GM18867 (cell line): Measurements from ENCODE around the gene ZBP1.

Experiments used
- ATAC-seq: cut with Tn5 transposase; IDR thresholded peaks from one replicate; pipeline ENCODE4 v1.9.1; 2021; ENCODE audit warnings: mild to moderate bottlenecking, moderate library complexity; ENCODE audit not compliant: unreplicated experiment

The ZBP1 gene

DNA sequence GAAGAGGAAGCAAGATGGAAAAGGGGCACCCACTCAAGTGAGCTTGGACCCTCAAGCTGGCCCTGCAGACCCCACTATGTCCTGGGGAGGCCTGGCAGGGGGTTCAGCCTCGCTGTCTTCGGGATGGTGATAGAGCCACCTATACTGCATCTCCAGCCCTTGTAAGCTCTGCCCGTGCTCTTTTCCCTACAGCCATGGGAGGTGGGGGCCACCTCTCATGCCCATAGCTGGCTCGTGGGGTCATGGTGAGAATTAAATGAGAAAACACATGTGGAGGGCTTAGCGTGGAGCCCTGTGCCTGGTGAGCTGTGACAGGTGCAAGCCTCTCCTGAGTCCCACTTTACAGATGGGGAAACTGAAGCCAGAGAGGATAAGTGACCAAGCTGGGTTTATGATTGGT lies 31.6 kb downstream of the ZBP1 start:
- ATAC-seq: no peak

DNA sequence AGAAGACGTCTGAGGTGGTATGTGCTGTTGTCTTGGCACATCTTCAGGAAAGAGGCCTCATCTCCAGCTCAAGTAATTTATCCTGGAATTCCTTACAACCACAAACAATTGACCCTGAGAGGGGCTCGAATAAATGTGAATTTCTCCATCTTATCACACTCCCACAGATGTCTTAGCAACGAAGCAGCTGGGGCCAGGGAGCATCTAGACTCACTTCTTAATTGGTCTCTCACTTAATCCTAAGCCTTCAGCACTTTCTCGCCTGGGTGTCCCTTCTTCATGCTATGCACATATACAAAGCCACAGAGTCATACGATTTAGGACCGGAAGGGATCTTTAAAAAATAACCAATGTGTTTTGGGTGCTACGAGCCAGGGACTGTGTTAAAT lies 32.2 kb downstream of the ZBP1 start:
- ATAC-seq: no peak

DNA sequence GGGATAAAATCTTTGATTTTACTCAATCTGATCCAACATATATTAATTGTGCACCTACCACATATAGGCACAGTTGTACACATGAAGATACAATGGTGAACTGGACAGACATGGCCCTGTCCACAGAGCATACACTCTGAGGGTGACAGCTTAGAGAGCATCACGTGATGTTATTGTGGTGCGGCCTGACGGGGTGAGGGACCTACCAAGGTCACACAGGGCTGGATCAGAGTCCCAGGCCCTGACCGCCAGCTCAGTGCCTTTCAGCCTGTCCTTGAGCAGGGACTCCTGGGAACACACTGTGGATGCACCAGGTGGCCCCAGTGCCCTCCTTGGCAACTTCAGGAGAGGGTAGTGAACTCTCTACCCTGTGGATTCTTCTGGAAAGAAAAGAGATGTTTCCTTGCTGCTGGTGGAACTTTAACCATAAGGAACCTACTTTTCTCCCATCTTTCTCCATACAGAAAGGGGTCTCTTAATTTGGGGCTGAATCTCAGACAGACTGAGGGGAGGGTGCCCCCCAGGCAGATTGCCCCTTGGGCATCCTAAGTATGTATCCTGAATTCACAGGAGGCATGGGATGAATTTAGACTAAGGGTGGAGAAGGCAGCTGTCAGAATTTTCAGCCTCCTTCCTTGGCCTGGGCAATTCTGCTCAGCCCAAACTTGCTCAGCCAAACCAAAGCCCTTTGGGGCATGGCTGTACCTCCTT lies 32.8 kb downstream of the ZBP1 start:
- no peak for ATAC-seq

DNA sequence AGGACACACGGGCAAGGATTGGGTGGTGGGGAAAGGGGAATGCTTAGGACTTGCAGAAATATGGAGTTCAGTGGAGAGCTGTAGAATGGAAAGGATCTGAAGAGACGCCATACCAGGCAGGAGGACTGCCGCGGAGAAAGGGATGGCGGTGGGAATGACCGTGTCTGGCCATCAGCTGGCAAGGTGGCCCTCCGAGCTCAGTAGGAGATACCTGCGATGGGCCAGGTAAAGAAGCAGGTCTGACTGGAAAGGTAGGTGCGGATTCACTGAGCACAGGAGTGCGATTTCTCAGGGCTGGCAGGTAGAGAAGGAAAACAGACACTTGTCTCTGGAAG lies 33.3 kb downstream of the ZBP1 start:
- no peak for ATAC-seq

DNA sequence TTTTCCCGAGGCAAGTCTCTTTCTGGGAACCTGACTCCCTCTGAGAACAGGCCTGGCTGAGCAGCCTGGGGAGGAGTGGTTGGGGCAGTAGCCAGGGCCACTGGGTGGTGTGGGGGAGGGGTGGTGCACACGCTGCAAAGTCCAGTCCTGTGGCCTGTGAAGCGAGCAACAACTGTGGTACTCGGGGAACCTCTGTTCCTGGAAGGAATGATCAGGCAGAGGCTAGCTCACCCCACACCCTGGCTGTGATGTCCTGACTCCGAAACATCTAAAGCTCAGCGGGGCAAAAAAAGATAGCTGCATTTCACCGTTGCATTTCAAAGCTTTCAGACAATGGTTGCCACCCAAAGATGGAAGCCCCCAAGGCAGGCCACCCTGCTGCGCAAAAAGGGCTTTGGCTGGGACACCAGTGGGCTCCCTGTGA lies 33.8 kb downstream of the ZBP1 start:
- no peak for ATAC-seq

DNA sequence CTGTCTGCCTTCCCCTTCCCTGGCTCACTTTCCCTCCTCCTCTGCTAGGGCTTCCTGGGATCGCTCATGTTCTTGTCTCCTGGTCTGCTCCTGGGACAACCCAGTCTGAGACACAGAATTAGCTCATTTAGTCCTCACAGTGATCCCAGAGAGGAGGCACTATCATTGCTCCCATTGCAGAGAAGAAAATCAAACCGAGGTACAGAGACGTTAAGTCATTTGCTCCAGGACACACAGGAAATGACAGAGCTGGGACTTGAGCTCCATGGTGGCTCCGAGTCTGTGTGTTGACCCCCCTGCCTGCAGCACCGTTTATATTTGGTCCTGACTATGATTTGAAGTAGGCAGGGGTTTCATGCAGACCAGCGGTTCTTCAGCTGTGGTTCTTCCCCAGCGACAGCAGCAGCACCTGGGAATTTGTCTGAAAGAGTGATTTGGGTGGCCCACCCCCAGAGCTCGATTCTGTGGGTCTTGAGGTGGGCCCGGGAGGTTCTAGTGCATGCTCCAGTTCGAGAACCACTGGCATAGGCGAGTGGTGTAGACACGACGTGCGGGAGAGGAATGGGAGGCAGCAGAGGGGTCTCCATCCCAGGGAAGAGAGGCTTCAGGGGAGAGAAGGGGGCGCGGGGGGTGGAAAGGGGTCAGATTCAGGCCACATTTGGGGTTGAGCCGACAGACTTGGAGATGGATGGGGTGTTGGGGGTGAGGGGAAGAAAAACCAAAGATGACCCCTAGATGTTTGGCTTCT lies 34.6 kb downstream of the ZBP1 start:
- no peak for ATAC-seq

DNA sequence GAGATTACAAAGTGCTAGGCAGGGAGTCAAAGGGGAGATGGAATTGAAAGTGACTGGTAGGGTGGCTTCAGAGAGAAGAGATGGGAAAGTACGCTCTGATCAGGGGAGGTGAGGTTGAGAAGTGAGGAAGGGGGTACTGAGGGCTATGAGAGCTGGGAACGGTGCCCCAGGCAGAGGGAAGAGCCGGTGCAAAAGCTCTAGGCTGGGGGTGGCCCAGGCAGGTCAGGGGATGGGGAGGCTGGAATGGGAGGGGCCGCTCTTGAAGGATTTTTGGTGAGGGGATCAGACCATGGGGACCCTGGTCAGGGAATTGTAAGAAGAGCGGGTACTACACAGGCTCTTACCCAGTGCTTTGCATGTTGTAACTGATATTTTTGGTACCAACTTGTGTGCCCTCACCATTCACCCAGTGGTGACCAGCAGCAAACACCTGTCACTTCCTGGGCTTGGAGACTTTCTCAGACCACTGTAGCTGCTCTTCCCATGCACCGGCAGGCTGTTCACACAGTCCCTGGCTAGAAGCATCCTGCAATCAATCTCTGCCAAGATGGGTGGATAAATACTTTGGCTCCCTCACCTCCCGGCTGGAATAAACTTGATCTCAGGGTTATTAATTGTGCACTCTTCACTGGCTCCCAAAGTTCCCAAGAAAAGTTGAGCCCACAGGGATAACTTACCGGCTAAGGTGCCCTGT lies 35.3 kb downstream of the ZBP1 start:
- ATAC-seq: no peak

DNA sequence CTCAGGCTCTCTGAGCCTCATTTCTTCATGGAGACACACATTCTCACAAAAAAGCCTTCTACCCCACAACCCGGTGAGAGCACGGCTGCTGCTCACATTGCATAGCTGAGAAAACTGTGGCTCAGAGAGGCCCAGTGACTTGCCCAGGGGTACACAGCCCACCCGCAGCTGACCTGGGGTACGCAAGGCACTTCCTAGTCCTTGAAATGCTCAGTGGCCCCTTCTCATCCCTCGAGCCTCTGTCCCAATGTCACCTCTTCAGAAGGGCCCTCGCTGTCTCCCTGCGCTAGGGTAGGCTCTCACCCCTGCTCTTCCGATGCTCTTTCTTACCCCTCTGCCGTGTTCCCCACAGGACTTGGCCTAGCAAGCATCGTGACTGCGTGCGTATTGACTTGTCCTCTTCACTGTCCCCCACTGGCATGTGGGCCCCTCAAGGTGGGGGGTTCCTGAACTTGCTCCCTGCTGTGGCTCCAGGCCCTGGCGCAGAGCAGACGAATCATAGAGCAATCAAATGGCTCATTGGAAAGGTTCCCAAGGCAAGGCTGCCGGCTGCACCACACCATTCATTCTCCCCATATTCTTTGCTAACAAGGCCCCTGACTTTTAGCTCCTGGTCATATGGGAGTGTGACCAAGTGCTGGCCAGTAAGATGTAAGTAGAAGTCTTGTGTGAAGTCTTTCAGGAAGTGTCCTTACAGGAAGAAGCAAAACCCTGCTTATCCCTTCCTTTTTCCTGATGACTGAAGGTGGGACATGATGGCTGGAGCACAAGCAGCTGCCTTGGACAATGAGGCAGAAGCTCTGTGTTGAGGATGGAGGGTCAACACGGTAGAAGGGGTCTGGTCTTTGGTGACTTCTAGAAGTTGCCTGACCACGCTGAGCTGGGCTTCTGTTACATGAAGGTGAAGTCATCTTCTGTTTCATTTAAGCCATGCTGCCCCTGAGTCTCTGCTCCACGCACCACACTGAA lies 36.7 kb downstream of the ZBP1 start:
- ATAC-seq: no peak

DNA sequence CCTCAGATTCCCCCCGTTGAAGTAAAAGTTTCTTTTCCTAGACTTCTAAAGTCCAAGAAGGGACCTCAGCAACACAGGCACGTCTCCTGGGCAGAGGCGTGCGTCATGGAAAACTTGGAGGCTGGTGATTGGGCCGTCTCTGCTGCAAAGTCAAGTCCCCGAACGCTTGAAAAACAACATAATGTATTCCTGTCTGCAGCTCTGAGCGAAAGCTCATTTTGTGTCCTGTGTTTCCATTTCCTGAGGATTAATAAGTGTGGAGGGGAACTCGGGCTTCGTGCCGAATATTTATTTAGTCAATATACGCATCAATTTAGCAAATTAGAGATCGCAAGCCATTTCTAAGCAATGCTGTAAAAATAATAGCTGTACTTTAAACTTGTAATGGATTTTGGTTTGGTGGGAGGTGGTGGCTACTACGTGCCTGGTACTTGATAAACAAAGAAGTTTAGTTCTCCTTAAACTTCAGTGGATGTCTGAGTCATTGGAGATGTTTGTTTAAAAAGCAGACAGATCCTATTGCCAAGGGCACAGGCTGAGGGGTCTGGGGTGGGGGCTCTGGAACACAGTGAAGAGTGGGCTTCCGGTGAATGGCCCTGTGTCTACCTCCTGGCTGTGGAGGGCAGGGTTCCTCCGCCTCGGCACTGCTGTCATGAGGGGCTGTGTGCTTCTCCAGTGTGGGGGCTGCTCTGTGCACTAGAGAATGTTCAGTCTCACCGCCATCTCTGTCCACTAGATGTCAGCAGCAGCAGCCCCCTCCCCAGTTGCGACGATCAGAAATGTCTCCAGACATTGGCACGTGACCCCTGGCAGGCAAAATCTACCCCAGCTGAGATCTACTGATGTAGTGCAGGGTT lies 37.6 kb downstream of the ZBP1 start:
- ATAC-seq: no peak

DNA sequence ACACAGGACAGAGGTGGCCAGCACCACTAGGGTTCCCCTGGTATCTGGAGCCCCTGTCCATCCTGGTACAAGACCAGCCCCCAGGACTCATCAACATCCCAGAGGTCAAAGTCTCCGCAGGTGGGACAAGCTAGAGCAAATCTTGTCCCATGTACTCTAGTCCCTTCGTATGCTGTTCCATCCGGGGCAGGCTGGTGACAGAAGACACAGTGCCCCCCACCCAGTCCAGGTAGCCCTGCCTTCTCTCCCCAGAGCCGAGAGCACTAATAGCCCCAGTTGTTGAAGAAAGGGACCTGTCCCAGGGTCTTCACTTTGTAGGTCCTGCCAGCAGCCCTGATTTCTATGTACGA lies 38.2 kb downstream of the ZBP1 start:
- no peak for ATAC-seq

DNA sequence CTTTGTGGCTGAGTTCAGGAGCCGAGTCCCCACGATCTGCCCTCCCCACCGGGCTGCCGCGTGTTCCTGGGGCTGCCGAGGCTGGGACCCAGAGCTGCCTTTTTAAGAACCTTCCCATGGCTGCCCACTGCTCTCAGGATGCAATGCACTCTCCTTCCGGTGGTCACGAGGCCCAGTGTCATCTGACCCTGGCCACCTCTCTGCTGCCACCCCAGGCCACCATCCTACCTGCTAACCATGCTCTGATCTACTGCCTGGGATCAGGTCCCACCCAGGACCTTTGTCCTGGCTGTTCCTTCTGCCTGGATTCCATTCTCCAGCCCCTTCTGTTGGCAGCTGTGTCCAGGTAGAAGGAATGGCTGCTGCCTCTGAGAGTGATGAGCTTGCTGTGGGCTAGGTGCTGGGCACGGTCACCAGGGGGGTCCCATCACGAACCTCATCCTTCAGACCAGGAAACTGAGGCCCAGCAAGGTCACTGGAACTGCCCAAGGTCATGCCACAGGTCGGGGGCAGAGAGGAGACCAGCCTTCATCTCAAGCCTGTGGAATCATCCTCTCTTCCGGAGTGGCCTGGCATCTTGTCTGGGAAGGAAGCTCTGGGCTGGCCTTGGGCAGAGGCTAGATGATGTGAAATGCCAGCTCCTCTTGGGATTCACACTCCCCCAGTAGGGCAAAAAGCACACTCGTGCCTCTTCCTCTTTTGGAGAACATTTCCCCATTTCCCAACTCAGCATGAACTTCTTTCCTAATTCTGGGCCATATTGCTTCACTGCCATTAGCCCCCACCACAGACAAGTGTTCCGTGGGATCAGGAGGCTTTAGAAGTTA lies 38.8 kb downstream of the ZBP1 start:
- no peak for ATAC-seq

DNA sequence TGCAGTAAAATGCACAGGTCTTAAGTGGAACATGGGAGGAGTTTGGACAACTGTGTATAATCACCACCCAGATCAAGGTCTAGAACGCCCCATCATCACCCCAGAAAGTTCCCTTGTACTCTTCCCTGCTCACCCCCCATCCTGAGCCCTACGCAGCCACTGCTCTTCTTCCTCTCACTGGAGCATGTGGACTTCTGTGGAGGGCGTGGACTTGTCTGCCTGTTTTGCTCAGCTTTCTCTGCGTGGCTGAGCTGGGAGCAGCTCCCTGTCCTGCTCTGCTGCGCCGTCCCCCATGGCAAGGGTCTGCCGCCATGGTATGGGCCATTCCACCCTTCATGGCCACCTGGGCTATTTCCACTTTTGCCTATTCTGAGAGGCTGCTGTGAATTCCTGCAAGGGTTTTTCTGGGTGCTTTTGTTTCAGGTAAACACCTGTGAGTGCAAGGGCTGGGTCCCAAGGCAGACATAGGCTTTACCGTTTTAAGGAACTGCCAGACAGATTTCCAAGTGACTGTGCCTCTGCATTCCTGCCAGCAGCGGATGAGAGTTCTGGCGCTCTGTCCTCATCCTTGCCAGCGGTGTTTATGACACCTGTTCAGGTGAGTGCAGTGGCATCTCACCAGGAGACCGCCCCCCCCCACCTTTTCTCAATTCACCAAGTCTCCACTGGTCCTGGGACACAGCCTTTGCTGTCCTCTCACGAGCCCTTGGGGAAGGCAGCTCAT lies 39.6 kb downstream of the ZBP1 start:
- ATAC-seq: no peak

DNA sequence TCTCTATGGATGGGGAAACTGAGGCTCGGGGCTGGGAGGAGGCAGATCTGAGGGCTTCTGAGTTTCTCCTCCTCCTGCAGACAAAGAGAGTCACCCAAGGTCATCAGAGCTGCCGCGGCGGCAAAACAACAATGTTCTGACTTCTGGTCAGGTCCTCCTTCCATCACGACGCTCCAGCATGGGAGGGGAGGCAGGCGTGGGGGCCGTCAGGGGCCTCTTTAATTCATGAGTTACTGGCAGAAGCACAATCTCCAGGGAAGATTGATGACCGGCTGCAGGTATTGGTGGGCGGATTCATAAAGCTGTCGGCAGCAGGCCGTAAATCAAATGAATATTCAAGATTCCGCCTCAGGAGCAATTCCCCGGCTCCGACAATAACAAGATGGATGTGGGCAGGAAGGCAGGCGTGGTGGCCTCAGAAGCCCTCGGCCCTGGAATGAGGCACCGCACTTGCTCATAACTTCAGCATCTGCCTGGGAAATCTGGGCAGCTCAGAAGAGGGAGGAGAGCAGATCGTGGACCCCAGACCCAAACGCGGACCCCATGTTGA lies 40.3 kb downstream of the ZBP1 start:
- ATAC-seq: no peak

DNA sequence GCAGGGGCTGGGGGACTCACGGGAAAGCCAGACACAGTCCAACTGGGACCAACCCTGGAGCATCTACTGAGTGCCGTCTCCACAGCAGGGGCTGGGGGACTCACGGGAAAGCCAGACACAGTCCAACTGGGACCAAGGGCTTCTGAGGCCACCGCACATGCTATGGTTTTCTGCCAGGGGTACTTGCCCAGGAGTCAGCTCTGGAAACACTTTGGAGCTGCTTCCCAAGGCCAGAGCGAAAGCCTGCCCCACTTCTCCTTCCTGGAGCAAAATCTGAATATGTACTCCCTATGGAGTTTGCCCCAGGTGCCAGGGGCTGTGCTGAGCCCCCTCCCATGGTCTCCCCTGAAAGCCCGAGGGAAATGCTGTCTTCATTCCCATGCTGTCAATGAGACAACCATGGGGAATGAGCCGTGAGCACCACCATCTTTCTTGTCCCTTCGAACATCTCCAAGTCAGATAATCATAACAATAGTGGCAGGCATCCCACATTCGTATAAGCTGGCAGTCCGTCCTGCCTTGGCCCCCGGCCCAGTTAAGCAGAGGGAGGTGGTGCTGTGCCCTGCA lies 40.8 kb downstream of the ZBP1 start:
- no peak for ATAC-seq

DNA sequence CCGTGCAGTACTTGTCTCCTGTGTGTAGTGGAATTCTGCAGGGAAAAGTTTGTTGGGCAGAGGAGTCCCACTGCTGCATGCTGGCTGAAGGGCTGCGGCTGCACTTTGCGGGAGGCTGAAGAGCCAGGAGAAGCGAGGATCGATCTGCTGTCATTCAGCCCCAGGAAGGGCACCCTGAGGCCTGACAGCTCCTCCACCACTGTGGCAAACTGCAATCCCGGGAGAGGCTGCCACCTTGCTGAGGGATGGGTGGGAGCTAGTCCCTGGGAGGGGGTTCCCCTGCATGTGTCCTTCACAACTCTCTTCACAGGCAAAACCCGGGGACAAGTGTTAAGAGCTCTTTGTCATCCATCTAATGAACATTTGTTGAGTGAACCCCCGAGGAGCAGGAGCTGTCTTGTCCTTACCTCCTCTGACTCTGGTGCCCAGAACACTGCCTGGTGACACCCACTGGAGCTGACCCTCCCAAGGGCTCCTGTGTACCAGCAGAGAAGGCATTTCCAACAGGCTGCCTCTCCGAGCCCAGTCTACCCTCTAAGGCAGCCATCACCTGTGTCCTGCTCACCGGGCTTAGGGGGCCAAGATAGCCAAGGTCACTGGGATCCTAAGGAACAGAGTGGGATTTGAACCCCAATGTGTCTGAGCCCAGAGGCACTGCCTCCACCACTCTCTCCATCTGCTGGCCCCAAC lies 41.6 kb downstream of the ZBP1 start:
- ATAC-seq: no peak

DNA sequence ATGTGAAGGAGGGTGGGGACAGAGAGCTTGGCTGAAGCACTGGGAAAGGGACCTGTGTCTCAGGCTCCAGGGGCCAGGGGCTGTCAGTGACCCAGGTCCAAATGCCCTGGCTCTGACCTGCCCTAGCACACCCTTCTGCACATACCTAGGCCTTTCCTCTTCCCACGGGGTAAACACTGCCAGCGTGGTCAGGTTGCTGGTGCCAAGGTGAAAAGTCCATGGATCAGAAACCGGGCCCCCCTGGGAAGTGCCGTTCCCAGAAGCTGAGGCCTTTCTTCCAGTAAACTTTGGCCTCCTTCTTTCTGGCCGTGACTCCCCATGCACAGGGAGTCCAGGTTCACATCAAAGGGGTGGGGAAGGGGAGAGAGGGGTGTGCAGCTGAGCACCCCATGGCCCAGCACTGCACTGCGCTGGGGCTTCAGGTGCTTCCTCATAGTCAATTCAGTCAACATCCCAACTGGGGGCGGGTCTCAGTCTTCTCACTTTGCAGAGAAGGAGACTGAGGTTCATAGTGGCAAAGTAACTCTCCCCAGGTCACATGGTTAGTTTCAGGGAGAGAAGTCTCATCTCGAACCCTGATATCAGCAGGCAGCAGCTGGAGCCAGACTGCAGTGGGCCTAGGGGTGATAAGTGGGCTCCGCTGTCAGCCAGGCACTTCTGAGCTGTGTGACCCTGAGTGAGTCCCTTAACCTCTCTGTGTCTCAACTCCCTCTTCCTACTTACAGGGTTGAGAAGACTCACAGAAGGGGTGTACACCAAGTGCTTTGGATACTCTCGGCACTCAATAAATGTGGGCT lies 42.3 kb downstream of the ZBP1 start:
- ATAC-seq: no peak
